IPS-18a (cell line): ENCODE results near the gene ANKS1B.

Source experiments
- H3K27ac ChIP-seq: one replicate; pipeline ENCODE4 v1.5.1; 2013; ENCODE audit warnings: low read length
- H3K27me3 ChIP-seq: one replicate; pipeline ENCODE4 v1.6.1; 2013; ENCODE audit warnings: mild to moderate bottlenecking, low read length; ENCODE audit not compliant: control insufficient read depth, insufficient read depth
- H3K36me3 ChIP-seq: one replicate; pipeline ENCODE4 v1.6.1; 2013; ENCODE audit warnings: low read depth, low read length; ENCODE audit not compliant: control insufficient read depth
- H3K4me1 ChIP-seq: one replicate; pipeline ENCODE4 v1.6.1; 2013; ENCODE audit warnings: low read depth, low read length; ENCODE audit not compliant: control insufficient read depth
- H3K4me3 ChIP-seq: one replicate; pipeline ENCODE4 v1.5.1; 2013; ENCODE audit warnings: low read length
- H3K9ac ChIP-seq: one replicate; pipeline ENCODE4 v1.6.1; 2013; ENCODE audit warnings: mild to moderate bottlenecking, low read length, moderate library complexity
- H3K9me3 ChIP-seq: one replicate; pipeline ENCODE4 v1.6.1; 2013; ENCODE audit warnings: low read depth, low read length; ENCODE audit not compliant: control insufficient read depth

The ANKS1B gene

DNA sequence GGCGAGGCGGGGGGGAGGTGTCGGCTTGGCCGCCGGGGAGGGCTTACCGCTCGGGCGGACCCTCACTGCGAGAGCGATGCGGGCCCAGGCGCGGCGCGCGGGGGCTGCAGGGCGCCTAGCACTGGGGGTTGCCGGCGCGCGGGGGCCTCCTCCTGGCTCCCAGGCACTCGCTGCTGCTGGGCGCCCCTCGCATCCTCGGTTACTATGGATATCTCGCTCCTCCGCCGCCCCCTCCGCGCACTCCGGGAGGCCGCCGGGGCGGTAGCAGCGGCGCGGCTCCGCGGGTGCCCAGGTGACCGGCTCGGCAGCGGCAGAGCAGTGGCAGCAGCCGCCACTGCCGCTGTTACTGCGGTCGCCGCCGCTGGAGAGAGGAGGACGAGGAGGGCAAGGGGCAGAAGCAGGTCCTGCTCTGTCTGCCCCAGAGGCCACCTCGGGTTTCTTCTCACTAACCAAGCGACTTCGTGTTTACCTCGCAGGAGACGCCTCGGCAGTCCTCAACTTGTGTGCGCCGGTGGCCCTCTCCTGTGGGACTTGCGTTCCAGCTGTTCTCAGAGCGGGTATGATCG is 1089.6 kb downstream of the ANKS1B start:
- Histone ChIP-seq H3K9ac (no peak overlapping the region), H3K4me1 (peaks cover 14% of the 10 kb centered on the region), H3K27me3 (peaks cover 73% of the 10 kb centered on the region), H3K9me3 (no peaks in the 10 kb centered on the region), H3K27ac (no peak overlapping the region), H3K4me3 (peak overlapping the region; percentile 52), H3K36me3 (no peaks in the 10 kb centered on the region)

DNA sequence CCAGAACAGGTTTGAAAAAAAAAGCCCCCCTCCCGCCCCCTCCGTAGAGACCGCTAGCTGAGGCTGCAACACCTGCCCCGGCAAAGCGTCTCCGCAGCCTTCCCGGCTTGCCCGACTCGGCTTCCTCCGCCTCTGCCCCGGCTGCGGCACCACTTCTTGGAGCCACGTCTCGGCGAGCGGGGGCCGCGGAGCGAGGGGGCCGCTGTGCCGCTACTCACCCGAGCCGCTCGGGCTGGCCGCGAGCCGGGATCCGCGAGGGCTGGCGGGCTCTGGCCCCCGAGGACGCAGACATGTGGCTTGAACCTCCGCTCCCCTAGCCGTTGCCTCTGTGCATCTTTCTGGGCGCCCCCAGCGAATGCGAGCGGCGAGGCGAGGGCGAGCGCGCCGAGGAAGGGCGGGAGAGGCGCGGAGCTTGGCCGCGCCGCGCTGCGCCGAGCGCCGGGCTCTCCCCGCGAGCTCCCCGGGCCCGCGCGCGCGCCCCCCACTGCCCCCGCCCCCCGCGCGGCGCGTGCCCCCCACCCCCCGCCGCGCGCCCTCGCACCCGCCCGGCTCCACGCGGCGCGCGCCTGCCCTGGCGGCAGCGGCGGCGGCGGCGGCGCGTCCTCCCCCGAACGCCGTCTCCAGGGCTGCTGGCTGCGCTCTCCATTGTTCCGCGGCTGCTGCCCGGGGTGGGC is 1090.2 kb downstream of the ANKS1B start:
- Histone ChIP-seq H3K9ac (no peak overlapping the region), H3K27me3 (peaks cover 73% of the 10 kb centered on the region), H3K27ac (no peak overlapping the region), H3K4me3 (peak overlapping the region; percentile 56), H3K4me1 (peaks cover 14% of the 10 kb centered on the region), H3K9me3 (no peaks in the 10 kb centered on the region), H3K36me3 (no peaks in the 10 kb centered on the region)

DNA sequence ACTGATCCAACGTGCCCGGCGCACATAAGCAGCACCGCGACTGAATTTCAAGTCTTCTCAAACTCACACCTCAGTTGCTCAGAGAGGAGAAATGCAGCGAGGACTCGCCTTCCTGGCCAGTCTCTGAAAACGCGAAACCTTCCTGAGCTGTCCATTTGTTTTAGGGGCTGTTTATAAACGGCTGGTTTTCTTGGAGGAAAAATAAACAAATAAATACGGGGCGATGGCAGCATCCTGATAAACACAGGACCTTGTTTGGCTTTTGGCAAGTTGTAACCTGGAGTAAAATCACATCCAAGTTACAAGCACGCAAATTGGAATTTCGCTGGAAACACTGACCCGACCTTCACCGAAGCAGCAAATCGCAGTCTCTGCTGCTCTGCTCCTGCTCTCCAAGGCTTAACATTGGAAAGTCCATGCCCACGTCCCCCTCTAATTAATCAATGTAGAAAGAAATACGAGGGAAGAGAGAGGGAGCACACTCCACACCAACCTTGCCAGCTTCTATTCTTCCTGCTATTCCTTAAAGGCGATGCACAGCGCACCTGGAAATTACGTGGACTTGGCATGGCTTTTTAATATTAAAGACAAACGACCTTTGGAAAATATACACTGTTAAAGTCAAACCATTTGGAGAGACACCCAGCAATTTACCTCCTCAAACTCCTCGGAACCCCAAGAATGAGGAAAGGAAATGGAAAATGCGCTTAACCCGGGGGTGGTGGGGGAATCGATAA is 1090.9 kb downstream of the ANKS1B start:
- H3K4me3 ChIP-seq, result peak overlapping the region; percentile 56
- no peak overlapping the region for H3K9ac ChIP-seq
- H3K4me1 ChIP-seq, result peaks cover 14% of the 10 kb centered on the region
- peaks cover 73% of the 10 kb centered on the region for H3K27me3 ChIP-seq
- no peaks in the 10 kb centered on the region for H3K36me3 ChIP-seq
- H3K9me3 ChIP-seq, result no peaks in the 10 kb centered on the region
- H3K27ac ChIP-seq, result no peak overlapping the region

DNA sequence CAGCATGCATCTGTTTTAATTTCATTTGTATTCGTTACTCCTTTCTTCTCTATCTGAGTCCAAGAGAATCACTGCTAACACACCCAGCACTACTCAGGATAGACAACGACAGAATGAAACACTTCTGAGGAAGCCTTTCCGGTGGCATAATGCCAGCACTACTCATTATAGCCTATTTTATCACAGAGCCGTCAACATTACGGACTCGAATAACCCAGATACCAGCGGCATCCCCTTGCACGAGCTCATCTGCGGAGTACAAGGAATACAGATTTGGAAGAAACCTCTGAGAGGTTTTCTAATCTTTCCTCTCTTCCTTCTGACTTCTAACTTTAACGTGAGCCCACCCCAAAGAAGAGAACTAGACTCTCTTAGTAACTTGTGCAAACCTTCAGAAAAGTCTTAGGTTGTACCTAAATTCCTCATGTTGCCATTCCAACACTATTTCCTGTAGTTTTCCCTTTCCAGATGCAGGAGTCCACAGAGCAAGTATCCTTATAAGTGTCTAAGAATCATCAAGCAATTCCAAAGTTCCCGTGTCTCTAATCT is 1091.5 kb downstream of the ANKS1B start:
- Histone ChIP-seq H3K9ac (no peak overlapping the region), H3K27me3 (peaks cover 73% of the 10 kb centered on the region), H3K36me3 (no peaks in the 10 kb centered on the region), H3K27ac (no peak overlapping the region), H3K9me3 (no peaks in the 10 kb centered on the region), H3K4me3 (peak overlapping the region; percentile 56), H3K4me1 (peaks cover 14% of the 10 kb centered on the region)

DNA sequence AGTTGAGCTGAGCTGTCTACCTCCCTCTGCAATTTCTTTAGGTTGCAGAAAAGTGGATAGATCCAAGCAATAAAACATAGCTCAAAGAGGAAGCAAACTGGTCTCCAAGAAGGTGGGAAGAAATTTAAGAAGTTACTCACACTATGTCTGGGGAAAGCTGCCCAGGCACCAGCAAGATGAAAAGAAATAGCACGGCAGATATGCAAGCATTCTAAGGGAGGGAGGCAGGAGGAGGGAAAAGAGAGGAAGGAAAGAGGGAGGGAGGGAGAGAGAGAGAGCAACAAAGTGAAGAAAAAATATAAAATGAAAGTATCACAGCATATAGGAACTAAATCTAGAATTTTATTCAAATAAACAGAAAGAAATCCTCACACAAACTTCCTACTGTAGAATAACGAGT is 1099.0 kb downstream of the ANKS1B start:
- H3K9me3 ChIP-seq, result no peaks in the 10 kb centered on the region
- no peak overlapping the region for H3K9ac ChIP-seq
- H3K27me3 ChIP-seq, result peaks cover 5% of the 10 kb centered on the region
- no peak overlapping the region for H3K4me3 ChIP-seq
- peaks cover 8% of the 10 kb centered on the region for H3K4me1 ChIP-seq
- no peak overlapping the region for H3K27ac ChIP-seq
- H3K36me3 ChIP-seq, result no peaks in the 10 kb centered on the region

DNA sequence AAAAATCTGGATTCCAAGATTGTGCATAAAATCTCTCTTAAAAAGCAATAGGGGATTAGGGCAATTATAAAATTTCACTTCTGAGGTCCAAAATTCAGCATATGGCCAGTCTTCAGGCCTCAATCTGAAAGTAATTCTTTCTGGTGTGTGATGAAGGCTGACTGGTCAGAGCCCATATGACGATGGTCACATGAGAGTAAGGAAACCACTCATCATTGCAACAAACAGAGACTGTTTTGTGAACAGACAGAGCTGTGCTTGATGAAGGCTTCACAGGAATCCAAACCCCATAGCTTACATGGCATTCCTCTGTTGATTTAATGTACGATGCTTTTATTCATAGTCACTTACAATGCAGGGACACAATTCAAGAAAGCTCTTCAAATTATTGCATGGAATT is 1101.5 kb downstream of the ANKS1B start:
- H3K9me3 ChIP-seq, result no peaks in the 10 kb centered on the region
- no peak overlapping the region for H3K4me3 ChIP-seq
- H3K9ac ChIP-seq, result no peak overlapping the region
- H3K27ac ChIP-seq, result no peak overlapping the region
- H3K36me3 ChIP-seq, result no peaks in the 10 kb centered on the region
- peaks cover 8% of the 10 kb centered on the region for H3K4me1 ChIP-seq
- H3K27me3 ChIP-seq, result no peaks in the 10 kb centered on the region

DNA sequence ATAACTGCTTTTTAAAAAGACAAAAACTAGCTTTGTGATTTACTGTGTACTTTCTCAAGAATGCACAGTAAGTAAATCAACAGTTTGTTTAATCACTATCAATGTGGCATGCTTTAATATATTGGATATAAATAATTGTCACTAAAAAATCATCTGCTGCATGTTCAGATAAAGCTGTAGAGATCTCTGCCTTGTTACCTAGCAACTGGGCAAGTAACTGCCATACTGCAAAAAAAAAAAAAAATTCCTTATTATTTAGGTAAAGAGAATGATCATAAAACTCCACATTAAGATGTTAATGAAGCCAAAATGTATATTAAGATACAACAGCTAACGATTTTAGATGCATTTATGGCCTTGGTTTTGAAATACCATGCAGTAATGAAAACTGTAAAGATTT is 1102.2 kb downstream of the ANKS1B start:
- Histone ChIP-seq H3K4me3 (no peak overlapping the region), H3K9ac (no peak overlapping the region), H3K4me1 (peaks cover 8% of the 10 kb centered on the region), H3K9me3 (no peaks in the 10 kb centered on the region), H3K27me3 (no peaks in the 10 kb centered on the region), H3K36me3 (no peaks in the 10 kb centered on the region), H3K27ac (no peak overlapping the region)

DNA sequence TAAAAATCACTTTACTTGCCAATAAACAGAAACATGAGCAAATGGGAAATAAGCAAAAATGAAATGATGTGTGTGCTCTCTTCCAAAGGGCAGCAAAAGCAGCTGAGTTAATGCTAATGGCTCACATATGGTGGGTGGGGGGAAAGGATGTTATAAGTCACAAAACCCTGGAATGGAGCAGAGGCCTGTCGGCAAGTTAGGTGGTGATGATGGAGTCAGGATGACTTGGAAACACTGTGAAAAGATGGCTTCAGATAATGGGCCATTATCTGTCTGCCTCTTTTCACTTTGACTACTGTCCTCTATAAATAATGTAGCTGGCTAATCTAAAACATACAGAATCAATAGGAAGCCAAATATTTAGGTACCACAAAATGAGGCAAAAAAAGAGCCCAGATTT is 1111.0 kb downstream of the ANKS1B start:
- H3K9me3 ChIP-seq, result no peaks in the 10 kb centered on the region
- no peak overlapping the region for H3K27ac ChIP-seq
- H3K27me3 ChIP-seq, result no peaks in the 10 kb centered on the region
- H3K36me3 ChIP-seq, result no peaks in the 10 kb centered on the region
- peaks cover 10% of the 10 kb centered on the region for H3K4me1 ChIP-seq
- no peak overlapping the region for H3K9ac ChIP-seq
- H3K4me3 ChIP-seq, result no peak overlapping the region

DNA sequence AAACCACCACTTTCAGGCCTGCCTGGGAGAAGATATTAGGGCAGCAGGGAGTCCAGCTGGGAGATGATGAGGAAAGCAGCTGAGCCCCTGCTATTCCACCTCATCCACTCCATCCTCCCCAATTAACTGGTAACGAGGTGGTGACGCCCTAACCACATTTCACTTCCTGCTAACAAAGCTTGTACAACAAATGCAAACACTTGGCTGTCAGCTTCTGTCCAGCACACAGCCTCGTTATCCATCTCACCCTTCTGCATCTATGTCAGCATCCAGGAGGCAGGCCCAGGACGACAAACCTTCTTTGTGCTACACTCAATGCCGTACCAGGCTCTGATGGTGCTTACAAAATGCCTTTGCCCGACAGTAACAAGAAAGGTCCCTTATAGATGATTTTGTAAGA is 1114.2 kb downstream of the ANKS1B start:
- no peaks in the 10 kb centered on the region for H3K9me3 ChIP-seq
- peaks cover 10% of the 10 kb centered on the region for H3K4me1 ChIP-seq
- no peak overlapping the region for H3K4me3 ChIP-seq
- H3K27ac ChIP-seq, result no peak overlapping the region
- no peaks in the 10 kb centered on the region for H3K27me3 ChIP-seq
- H3K36me3 ChIP-seq, result no peaks in the 10 kb centered on the region
- H3K9ac ChIP-seq, result no peak overlapping the region

DNA sequence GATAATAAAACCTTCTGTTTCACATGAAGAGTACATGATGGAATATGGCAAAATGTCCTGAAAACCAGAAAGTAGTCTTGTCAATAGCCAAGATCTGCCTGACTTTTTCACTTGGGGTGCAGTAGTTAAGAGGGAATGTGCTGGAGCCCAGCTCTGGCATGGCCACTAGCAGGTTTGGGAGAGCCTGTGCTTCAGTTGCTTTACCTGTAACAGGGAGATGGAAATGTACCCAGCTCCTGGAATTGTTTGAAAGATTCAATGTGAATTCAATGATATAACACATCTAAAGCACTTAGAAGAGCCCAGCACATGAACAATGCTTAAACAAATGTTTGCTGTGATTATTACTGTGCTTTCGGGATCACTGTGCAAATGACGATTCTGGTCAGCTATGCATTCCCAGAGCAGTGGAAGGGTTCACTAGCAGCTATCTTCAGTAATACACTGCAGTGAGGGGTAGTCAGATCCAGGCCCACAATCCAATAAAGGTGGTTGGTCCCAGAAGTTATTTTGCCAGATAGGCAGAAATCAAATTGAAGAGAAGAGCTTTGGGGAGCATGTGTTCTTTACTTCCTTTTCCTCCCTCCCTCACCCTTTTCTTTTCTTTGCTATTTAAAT is 1114.7 kb downstream of the ANKS1B start:
- Histone ChIP-seq H3K27me3 (no peaks in the 10 kb centered on the region), H3K36me3 (no peaks in the 10 kb centered on the region), H3K4me3 (no peak overlapping the region), H3K9me3 (no peaks in the 10 kb centered on the region), H3K4me1 (peaks cover 10% of the 10 kb centered on the region), H3K27ac (no peak overlapping the region), H3K9ac (no peak overlapping the region)

DNA sequence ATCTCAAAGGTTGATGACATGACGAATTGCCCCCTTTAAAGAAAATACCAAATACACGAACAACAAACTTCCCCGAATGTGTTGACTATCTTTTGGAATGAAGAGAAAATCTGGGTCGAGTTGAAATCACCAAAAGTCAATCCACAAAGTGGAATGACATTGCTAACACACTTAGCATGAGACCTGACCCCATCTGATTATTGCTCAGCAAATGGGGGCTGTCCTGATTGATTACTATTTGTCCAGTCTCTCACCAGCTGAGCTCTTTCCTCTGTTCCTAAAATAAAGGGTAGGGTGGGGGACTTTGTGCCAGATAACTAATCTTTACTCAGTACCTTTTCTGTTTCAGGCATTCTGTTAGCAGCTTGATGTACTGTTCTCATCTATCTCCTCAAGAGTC is 1116.2 kb downstream of the ANKS1B start:
- Histone ChIP-seq H3K4me1 (peaks cover 13% of the 10 kb centered on the region), H3K27ac (no peak overlapping the region), H3K9ac (no peak overlapping the region), H3K36me3 (no peaks in the 10 kb centered on the region), H3K9me3 (no peaks in the 10 kb centered on the region), H3K27me3 (no peaks in the 10 kb centered on the region), H3K4me3 (no peak overlapping the region)
